ENCODE results near the gene SENP7. TPM values are rescaled to one million over a fixed set of nuclear protein-coding genes. Genes with fewer than 3 reads are reported as not detected.

The SENP7 gene
- total RNA-seq, 1 experiment from 2014 or later, result 7.9 TPM

DNA sequence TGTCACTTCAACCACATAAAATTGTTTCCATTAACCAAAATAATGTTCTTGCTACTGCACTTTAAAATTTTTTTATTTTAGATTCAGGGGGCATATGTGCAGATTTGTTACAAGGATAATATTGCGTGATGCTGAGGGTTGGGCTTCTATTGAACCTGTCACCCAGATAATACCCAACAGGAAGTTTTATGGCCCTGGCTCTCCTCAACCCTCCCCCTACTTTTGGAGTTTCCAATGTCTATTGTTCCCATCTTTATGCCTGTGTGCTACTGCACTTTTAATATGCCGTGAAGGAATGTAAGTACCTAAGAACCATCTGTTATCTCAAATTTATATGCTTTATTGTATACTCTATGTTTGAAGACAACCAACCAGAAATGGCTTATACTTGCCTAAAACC lies 150.6 kb downstream of the SENP7 start:
- no peak overlapping the region for H3K9ac ChIP-seq (ENCODE audit: low read length)
- TF ChIP-seq, protein P1, sequence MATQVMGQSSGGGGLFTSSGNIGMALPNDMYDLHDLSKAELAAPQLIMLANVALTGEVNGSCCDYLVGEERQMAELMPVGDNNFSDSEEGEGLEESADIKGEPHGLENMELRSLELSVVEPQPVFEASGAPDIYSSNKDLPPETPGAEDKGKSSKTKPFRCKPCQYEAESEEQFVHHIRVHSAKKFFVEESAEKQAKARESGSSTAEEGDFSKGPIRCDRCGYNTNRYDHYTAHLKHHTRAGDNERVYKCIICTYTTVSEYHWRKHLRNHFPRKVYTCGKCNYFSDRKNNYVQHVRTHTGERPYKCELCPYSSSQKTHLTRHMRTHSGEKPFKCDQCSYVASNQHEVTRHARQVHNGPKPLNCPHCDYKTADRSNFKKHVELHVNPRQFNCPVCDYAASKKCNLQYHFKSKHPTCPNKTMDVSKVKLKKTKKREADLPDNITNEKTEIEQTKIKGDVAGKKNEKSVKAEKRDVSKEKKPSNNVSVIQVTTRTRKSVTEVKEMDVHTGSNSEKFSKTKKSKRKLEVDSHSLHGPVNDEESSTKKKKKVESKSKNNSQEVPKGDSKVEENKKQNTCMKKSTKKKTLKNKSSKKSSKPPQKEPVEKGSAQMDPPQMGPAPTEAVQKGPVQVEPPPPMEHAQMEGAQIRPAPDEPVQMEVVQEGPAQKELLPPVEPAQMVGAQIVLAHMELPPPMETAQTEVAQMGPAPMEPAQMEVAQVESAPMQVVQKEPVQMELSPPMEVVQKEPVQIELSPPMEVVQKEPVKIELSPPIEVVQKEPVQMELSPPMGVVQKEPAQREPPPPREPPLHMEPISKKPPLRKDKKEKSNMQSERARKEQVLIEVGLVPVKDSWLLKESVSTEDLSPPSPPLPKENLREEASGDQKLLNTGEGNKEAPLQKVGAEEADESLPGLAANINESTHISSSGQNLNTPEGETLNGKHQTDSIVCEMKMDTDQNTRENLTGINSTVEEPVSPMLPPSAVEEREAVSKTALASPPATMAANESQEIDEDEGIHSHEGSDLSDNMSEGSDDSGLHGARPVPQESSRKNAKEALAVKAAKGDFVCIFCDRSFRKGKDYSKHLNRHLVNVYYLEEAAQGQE (IDR thresholded peaks at IDR 0.05; ENCODE audit: low read depth), result no peak
- TF ChIP-seq FOSL1 (IDR thresholded peaks at IDR 0.05; ENCODE audit: low read depth) (no peak), EZH2phosphoT487 (IDR thresholded peaks at IDR 0.05; ENCODE audit: borderline replicate concordance) (no peak), RAD21 (IDR thresholded peaks at IDR 0.05; ENCODE audit: low read depth) (no peak), EZH2 (IDR thresholded peaks at IDR 0.05) (no peak)
- TF ChIP-seq, protein P2, sequence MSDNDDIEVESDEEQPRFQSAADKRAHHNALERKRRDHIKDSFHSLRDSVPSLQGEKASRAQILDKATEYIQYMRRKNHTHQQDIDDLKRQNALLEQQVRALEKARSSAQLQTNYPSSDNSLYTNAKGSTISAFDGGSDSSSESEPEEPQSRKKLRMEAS (IDR thresholded peaks at IDR 0.05), result no peak
- H3K27me3 ChIP-seq (ENCODE audit: insufficient read depth, low read length), result no peaks in the 10 kb centered on the region
- H3K9me2 ChIP-seq (ENCODE audit: insufficient read depth), result no peaks in the 10 kb centered on the region
- intact Hi-C loops (cut with micrococcal nuclease), result no loop called here
- no peak overlapping the region for H3K4me3 ChIP-seq (replicated peaks in 1 of 2; ENCODE audit: low read depth in 1 of 2, low read length in 2 of 2)
- H3K79me2 ChIP-seq (ENCODE audit: insufficient read depth, low read length), result no peaks in the 10 kb centered on the region
- ATAC-seq (no peak), DNase-seq (ENCODE audit: low read depth, low spot score) (no peak)
- H4K20me1 ChIP-seq (ENCODE audit: insufficient read depth), result no peaks in the 10 kb centered on the region
- no TSS peak for BruUV-seq (replicated peaks)
- CTCF ChIA-PET, result no interaction called here
- no peak overlapping the region for H3K27ac ChIP-seq (ENCODE audit: low read depth, low read length)
- RAD21 ChIA-PET (ENCODE audit: low non-redundant PET in 1 of 2, low total read pairs in 2 of 2, uncharacterized antibody in 2 of 2, unreplicated experiment in 2 of 2), result no interaction called here
- no peaks in the 10 kb centered on the region; a peak in 1 of 4 replicates for H3K36me3 ChIP-seq (ENCODE audit: control insufficient read depth in 1 of 2, insufficient read depth in 2 of 2, low read length in 2 of 2)
- no peaks in the 10 kb centered on the region for H3K4me1 ChIP-seq (ENCODE audit: control insufficient read depth in 1 of 2, insufficient read depth in 2 of 2, low read length in 2 of 2)
- H3K4me2 ChIP-seq (ENCODE audit: low read length), result no peak overlapping the region
- H3K9me3 ChIP-seq (ENCODE audit: control insufficient read depth in 1 of 2, insufficient read depth in 1 of 2, low read depth in 1 of 2, low read length in 2 of 2), result no peaks in the 10 kb centered on the region; a peak in 1 of 4 replicates
- POLR2A ChIA-PET, result no interaction called here
- H2AFZ ChIP-seq (ENCODE audit: low read depth, low read length, poor library complexity, severe bottlenecking), result no peak overlapping the region

DNA sequence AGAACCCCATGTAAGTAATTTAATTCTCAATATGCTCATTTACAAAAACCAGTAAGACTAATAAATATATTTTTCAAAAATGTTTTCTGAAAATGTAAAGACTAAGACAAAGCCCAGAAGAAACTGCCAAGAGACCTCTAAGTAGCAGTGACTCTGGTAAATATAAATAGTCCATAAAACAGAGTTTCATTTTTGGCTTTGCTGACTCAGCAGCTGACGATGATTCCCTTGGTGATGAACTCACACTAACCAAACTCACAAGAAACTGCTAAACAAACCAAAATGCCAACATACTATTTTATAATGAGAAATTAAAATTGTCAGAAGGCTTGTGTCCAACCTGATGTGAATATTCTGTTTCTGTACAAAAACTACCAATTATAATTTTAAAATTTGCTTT lies 161.2 kb downstream of the SENP7 start:
- Histone ChIP-seq H3K4me1 (ENCODE audit: control insufficient read depth in 1 of 2, insufficient read depth in 2 of 2, low read length in 2 of 2) (no peaks in the 10 kb centered on the region), H3K36me3 (ENCODE audit: control insufficient read depth in 1 of 2, insufficient read depth in 2 of 2, low read length in 2 of 2) (no peaks in the 10 kb centered on the region), H3K9ac (ENCODE audit: low read length) (no peak overlapping the region), H3K9me3 (ENCODE audit: control insufficient read depth in 1 of 2, insufficient read depth in 1 of 2, low read depth in 1 of 2, low read length in 2 of 2) (no peaks in the 10 kb centered on the region; a peak in 1 of 4 replicates), H3K4me2 (ENCODE audit: low read length) (no peak overlapping the region), H3K27ac (ENCODE audit: low read depth, low read length) (no peak overlapping the region), H4K20me1 (ENCODE audit: insufficient read depth) (no peaks in the 10 kb centered on the region), H3K27me3 (ENCODE audit: insufficient read depth, low read length) (no peaks in the 10 kb centered on the region), H3K79me2 (ENCODE audit: insufficient read depth, low read length) (no peaks in the 10 kb centered on the region), H2AFZ (ENCODE audit: low read depth, low read length, poor library complexity, severe bottlenecking) (no peak overlapping the region), H3K9me2 (ENCODE audit: insufficient read depth) (no peaks in the 10 kb centered on the region), H3K4me3 (replicated peaks in 1 of 2; ENCODE audit: low read depth in 1 of 2, low read length in 2 of 2) (no peak overlapping the region)
- POLR2A ChIA-PET, result no interaction called here
- intact Hi-C loops (cut with micrococcal nuclease), result no loop called here
- DNase-seq (ENCODE audit: low read depth, low spot score), result no peak
- RAD21 ChIA-PET (ENCODE audit: low non-redundant PET in 1 of 2, low total read pairs in 2 of 2, uncharacterized antibody in 2 of 2, unreplicated experiment in 2 of 2), result no interaction called here
- TF ChIP-seq SRF (IDR thresholded peaks at IDR 0.05; ENCODE audit: low read depth), result no peak
- TF ChIP-seq EZH2phosphoT487 (IDR thresholded peaks at IDR 0.05; ENCODE audit: borderline replicate concordance), result no peak
- TF ChIP-seq RAD21 (IDR thresholded peaks at IDR 0.05; ENCODE audit: low read depth), result no peak
- no peak for TF ChIP-seq EZH2 (IDR thresholded peaks at IDR 0.05)
- TF ChIP-seq POLR2AphosphoS5 (IDR thresholded peaks at IDR 0.05; ENCODE audit: low read depth, low read length), result no peak
- TF ChIP-seq EGR1 (IDR thresholded peaks at IDR 0.05; ENCODE audit: low read depth), result no peak
- no peak for TF ChIP-seq YY1 (IDR thresholded peaks at IDR 0.05; ENCODE audit: extremely low read depth, insufficient replicate concordance, low read depth, low read length)
- TF ChIP-seq FOSL1 (IDR thresholded peaks at IDR 0.05; ENCODE audit: low read depth), result no peak
- CTCF ChIA-PET, result no interaction called here
- ATAC-seq, result no peak
- no TSS peak for BruUV-seq (replicated peaks)
